ELR (cell line): Measurements from ENCODE around the gene NFIA.

Experiments used
- DNase-seq: peaks from one replicate; pipeline ENCODE4 v3.0.0-alpha.2; 2015; ENCODE audit warnings: low read depth

The NFIA gene

DNA sequence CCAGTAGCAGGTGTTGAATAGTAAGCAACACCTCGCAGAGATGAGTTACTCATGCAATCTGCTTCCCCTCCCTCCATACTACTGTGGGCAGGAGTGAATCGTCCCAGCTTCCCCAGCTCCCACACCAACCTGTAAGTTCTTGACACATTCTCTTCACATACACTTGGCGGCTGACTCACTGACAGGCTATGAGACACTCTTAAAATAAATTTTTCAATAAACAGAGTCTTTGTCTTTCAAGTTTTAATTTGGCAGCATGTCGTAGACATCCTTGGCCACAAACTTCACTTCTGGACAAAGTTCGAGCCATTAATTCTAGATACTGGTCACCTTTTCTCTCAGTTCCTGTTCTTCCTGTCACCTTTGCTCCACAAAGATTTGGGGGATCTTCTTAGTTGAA is 351.9 kb downstream of the NFIA start:
- no peak for DNase-seq

DNA sequence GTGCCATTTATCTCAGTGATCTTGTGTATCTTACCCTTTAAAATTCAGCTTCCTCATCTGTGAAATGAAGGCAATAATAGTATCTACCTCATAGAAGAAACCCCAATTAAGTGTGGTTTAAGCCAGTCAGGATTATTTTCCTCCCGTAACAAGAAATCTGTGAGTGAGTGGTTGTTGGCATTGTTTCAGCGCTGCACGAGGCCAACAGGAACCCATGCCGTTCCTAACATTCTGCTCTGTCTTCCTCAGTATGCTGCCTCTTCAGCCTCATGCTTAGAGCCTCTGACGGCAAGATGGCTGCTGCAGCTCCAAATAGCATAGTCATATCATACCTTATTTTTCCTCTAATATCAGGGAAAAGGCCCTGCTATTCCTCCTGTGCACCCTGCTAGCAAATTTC is 352.9 kb downstream of the NFIA start:
- no peak for DNase-seq

DNA sequence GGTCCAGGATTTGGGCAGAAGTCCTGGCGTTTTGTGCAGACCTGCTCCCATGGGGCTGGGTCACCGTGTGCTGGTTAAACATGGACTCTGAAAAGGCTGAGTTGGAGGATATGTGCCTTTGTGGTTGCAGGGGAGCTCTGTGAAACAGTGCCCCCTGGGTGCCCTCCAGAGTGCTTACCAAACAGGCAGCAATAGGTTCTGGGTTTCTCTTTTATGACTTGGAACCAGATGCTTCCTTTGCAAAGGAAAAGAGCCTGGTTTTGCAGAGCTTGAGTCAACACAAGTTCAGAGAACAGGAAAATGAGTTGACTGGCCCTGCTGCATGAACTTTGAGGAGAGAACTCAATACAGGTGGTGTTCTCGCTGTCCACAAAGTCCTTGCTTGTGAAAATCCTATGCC is 353.7 kb downstream of the NFIA start:
- no peak for DNase-seq

DNA sequence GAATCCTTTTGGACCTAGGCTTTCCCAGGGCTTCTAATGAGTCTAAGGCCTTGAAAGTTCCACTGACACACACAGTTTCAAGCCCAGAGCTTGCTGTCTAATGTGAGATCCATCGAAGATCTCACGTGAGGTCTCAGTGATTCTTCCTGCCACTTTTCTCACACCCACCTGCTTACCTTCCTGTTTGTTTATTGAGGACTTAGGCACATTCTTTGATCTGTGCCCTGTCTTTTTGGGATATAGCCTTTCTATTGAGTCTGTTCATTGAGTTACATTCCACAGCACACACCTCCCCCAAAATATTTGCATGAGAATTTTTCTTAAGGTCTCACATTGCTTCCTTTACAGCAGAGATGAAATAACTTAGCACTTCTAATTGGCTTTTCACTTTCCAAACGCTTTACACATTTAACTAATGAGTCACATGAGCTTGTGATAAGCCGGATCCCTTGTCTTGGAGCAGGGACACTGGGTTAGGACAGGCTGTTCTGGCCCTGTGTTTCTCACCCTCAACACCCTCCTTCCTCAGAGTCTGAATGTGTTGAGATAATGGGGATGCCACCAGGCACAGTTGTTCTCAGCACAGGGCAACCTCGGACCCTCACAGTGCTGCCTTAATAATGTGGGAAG is 354.2 kb downstream of the NFIA start:
- DNase-seq: no peak

DNA sequence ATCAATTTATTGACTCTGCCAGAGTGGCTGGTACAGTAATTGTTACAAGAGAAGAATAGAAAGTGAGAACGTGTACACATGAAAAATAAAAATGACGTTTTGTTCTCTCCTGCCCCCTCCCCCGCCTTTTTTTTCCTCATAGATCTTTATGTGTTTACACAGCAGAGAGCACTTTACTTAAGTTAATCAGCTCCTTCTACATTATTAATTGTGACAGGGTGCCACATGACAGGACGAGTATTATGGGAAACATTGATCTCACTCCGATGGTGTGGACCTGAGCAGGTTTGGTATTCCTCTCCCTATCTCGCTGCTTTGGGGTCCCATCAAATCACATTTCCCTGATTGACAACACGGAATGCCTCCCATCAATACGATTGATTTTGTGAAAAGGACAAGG is 356.9 kb downstream of the NFIA start:
- DNase-seq: no peak

DNA sequence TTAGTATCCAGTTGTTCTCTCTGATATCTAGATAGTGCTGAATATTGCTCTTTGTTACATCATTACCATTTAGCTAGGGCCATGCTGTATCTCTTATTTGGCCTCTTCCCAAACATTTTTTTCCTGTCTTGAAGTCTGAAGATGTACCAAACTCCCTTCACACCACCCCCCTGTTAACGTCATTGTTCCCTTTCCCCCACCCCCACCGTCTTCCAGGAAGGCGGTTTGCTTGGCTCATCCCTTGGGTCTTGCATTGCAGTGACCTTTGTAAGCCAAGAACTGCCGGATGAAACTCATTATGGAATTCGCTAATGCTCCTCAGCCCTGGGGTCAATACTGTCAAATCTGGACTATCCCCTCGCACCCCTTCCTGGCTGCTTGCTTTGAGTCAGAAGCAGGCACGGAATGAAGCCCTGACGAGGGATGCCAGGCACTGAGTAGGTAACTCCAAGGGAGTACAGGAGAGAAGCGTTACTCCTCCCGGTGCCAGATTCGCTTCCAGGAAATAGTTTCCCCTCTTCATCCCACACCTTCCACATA is 359.4 kb downstream of the NFIA start:
- DNase-seq: no peak

DNA sequence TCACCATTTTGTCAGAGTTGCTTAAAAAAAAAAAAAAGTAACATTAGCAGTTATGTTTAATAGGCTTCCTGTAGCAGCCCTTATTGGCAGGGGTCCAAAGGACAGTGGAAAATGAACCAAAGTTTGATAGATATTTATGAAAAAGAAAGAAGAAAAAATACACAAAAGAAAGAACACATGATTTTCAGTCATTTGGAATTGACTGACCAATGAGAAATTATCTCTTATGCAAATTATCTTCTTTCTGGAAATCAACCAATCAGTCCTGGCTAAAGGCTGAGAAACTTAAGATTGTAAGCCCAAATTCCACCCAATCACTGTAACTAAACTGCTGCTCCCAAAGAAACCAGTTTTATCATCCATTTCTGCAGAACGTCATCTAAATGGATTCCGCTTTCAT is 360.2 kb downstream of the NFIA start:
- no peak for DNase-seq

DNA sequence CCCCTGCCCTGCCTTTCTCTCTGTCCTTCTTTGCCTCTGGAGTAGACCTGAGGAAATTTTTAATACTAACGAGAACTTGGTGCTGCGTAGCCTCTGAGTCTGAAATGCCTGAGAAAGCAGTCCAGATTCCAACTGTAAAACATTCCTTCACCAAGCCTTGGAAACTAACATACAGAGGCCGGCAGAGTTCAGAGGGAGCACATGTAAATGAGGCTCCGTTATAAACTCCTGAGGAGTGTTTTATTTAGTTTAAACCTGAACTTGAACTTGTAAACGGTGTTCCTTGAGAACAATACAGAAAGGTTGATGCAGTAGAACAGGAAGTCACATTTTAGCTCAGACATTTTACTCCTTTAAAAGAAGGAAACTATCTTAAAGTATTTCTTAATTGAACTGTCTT is 361.9 kb downstream of the NFIA start:
- DNase-seq: no peak

DNA sequence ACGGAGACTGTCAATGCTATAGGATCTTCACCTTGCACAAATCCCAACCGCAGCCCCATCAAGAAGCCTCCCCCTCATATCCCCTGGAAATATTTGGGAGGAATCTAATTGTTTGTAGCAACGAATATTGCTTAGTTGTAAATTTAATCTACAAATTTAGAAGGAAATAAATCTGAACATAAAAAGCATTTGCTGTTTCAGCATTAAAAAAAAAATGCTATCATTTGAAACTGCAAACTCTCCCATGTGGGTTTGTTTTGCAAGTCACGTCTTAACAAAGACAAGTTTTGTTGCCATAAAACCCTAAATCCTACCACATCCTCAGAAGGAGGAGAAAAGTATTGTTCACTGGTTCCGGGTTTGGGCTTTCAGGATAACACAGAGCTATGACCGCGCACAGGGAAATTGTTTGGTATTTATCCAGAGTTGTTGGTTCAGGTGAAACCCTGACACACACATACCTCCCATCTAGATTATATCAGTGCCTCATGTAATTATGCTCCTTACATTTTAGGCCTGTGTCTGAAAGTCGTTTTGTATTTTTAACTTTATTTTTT is 363.0 kb downstream of the NFIA start:
- no peak for DNase-seq

DNA sequence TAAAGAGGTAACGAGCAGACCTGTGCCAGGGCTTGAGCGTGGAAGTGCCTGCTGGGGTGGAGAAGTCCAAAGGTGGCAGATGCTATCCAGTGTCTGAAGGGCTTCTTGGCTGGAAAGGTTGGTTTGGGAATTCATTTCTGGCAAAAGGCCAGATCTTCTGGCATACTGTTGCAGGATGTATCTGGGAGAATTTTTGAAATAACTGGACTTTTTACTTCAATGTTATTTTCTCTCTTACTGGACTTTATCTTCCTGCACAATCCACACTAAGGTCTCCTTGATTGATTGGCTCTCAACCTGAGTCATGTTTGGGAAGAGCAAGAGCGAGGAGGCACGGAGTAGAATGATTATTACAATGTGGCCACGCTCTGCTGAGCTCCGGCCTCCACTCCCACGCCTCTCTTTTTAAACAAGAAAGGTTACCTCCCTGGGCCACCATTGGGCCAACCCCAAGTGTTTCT is 364.2 kb downstream of the NFIA start:
- DNase-seq: no peak

DNA sequence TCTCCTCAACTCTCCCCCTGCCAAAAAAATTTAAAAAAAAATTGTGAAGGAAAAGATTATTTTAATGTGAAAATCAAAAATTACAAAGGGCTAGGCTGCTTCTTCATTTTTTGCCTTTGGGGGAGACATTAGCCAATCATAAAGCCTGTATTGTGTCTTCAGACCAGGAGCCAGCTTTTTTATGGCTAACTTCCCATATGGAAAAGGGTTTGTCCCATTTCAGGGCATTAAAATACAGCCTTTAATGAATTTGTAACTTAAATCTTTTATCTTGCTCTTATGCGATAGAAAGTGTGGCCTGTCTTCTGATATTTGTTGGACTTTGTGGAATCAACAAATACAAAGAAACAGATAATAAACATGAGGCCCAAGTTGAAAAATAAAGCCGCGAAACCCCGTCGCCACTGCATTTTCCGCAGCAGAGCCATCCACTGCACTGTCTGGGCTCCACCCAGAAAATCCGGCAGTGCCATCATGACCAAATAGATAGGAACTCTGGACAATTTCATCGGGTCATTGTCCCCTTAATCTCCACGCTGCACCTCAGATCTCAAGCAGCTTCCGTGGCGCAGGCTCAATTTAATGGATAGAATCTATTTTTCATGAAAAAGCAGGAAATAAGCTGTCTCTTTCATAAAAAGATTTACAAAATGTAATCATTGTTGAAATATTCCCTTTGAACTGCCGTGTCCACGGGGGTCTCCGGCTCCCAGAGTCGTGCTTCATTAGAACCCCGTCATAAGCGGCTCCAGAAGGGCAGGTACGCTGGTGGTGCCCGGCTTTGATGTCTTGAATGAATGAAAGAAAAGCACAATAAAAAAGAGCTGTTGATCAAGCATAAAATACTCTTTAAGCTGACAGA is 365.0 kb downstream of the NFIA start:
- DNase-seq: no peak

DNA sequence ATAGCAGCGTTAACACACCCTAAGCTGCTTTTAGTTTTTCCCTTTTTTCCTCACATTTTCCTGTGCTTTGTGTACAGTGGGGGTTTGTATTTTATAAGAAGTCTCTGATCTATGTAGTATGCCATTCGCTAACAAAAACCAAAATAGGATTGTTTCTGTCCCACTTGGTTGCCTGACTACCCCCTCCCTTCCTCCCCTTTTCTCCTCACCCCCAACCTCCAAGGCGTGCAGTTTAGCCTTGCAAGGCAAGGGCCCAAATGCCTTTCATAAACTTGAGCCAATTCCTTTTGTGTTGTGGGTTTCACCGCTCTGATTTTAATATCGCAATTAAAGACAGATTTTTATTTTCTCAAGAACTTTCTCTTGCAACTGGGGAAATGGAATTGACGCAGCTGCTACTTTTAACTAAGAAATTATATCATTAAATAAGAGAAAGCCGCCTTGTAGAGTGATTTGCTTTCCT is 365.6 kb downstream of the NFIA start:
- no peak for DNase-seq

DNA sequence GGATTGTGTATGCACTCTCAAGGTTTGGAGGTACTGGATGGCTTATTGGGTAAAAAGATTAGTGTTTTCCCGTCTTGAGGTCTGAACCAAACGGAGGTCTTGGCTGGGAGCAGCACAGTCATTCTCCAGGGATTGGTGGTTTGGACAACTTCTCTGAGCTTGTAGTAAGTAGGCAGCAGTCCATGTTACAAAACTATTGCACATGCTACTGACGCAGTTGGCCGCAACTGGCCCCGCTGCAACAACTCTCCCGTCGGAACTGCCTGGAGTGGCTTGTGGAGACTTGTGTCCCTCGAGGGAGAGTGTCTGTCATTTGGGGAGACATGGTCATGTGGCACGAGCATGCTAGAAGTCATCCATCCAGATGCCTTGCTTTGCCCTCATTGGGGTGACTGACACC is 366.6 kb downstream of the NFIA start:
- DNase-seq: no peak

DNA sequence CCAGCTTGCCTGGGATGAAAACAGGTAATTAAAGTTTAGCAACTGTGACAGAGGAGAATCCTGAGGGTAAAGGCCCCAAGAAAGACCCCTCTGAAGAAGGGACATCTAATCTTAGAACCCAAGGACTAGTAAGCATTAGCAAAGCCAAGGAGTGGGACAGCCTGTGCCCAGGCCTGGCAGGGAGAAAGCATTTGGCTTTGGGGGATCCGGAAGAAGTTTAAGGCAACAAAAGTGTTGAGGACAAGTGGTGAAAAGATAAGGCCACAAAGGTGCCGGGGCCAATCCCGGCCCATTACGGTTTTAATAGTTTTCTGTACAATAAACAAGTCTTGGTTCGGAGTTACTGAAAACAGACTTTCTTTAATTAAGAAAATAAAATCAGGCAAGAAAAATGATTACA is 367.0 kb downstream of the NFIA start:
- DNase-seq: no peak

DNA sequence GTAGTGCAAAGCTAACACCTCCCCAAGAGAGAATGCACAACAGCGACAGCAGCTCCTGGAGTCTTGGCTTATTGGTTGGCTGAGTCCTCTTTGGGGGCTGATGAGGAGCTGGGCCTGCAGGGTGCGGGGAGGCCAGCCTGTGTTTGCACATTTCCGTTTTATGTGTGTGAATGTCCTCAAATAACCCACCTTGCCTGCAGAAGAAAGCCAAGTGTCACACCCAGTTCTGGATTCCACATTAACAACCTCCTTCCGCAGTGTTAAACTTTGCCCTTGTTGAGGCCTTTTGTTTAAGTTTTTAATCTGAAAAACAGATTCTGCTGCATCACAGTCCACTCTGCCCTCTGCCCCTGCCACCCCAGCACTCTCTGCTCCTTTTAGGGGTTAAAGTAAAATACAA is 368.1 kb downstream of the NFIA start:
- DNase-seq: no peak

DNA sequence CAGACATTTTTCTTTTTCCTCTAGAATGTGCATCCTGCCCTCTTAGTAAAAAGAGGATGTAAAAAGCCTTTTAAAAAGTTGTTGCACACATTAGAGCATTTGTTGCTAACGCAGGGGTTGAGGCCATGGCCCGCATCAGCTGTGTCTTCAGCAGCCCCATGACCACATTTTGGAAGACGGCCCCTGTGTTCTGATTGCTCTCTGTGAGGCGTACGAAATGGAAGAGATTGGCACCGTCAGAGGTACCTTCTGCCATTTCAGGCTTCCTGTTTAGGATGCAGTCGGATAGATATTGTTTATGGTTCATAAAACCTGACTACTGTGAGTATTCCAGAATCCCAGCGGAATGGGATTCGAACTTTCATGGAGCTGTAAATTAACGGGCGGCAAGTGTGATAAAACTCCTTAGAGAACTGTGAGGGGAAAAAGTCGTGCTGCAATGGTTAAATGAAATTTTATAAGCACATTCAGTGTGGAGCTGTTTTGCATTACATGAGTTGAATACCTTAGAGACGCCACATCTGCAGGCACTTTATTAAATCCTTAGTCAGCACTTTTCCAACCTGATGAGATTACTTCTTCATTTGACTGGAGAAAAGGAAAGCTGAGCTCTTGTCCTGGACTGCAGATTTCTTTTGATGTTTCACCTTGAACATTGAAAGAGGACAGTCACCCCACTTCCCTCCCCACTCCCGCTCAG is 368.7 kb downstream of the NFIA start:
- no peak for DNase-seq

DNA sequence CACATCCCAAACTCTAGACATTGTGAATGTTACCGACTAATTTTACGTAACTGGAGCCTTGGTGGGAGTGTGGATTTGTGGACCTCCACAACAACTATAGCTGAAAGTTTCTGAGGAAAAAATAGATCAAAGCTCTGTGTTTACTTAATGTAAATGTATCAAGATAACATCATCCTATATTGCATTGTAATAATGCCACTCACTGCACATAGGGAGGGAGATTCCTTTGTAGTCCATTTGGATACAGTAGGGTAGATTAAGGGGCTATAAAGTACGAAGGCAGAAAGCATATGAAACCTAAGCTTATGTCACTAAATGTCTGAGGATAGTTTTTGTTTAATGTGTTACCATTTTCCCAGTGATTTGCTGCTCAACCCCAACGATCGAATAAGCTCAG is 369.2 kb downstream of the NFIA start:
- DNase-seq: no peak

DNA sequence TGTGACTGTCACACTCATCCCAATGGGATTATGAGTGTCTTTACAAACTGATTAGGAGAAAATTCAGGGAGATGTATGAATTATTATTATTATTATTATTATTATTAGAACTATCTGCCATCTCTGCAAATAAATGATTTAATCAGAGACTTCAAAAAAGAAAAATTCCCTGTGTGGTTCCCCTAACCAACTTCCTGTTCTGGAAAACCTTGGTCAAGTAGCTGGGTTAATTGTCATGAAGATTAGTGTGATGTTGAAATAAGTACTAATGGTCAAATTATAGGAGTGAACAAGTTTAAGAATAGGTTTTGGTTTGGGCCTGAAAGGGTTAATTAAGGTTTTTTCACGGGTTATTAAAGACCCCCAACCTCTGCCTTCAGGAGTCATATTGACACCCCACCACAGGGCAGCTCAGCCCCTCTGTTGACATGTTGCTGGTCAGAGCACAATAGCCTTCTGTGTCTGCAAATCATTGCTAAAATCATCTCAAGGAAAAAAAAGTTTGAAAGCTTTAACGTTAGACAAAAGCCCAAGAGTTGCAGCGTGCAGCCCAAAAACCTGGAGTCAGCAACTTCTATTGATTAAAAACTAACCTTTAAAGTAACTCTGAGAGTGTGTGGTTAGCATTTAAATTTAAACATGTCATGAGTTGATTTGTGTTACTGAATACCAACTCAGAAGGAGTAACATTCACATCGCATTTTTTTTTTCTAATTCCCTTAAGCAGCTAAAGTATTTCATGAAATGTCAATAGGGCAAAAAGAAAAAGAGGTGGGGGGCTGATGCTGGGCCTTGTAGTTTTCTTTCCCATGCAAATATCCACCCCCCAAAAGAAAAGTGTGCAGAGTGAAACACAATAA is 370.0 kb downstream of the NFIA start:
- no peak for DNase-seq

DNA sequence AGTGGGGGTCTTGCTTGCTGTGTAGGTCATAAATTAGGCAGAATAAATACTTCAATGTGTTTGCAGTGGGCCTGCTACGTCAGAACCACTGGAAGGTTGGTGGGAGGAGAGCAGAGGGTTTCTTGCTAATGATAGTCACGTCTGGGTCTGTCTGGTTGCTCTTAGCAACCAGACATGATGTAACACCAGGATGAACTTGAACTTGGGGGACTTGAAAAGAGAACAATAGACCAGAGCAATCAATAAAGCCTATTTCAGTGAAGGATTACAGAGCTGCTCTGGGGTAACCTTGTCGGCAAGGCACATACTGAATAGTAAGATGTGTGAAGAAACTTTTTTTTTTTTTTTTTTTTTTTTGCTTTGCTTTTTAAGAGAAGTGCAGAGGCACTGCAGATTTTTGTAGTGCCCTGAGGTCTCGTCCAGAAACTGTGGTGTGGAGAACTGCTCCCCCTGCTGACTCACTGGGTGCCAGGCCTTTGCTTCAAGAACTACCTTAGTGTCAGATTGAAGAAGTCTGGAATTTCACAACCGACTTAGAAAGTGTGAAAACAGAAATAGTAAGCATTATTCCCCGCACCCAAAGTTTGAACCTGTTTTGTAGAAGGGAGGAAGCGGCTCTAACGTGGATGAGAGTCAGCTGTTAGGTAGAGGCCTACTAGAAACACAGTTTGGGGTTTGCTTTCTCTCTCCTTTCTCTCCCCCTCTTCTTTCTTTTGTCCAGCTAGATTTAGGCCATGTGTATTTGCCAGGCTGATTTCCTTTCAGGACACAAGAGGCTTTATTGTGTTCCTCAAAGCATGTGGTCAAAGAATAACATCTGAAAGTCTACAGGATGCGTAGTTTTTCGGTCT is 371.0 kb downstream of the NFIA start:
- peak; percentile 62 for DNase-seq

DNA sequence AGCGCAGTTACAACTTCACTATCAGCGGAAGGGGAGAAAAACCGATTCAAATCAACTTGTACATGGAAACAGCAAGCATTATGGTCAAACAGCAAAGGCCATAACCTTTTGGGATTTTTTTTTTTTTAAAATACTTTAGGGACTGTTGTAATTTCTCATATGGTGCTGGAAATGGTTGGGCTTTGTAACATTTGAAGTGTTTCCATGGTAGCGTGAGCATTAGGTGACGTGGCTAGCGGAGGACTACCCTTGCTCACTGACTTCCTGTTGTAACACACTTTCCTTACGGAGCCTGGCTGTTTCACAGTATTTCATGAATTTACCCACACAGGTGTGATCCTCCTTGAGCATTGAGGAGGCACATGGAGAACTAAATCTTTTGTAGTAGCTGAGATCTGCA is 373.0 kb downstream of the NFIA start:
- DNase-seq: no peak
